Measurements from ENCODE around the gene PRICKLE1. TPM values are rescaled to one million over a fixed set of nuclear protein-coding genes. Genes with fewer than 3 reads are reported as not detected.

PRICKLE1 gene
- total RNA-seq, 1 experiment from 2014 or later, result 20.1 TPM

DNA sequence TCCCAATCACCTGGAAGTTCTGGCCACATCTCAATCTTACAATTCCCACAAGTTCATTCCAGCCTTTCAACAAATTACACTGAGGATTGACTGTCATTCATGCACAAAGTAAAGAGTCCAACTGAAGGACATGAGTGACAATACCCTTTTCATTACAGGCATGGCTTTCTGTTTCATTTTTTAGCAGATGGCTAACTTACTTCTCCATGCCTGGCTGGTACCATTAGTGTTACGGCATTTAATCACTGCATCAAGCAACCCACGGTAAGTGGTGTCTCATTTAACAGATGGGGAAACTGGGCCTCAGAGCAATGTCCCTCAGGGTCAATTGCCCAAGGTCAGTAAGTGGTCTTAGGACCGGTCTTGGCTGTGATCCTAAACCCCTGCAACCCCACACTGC, 114.4 kb downstream of the PRICKLE1 start:
- ChIA-PET CTCF (no interaction called here), POLR2A (no interaction called here)
- Histone ChIP-seq H3K4me1 (ENCODE audit: control insufficient read depth, insufficient read depth, low read length) (peaks cover 7% of the 10 kb centered on the region; the same call in 1 of the 2 replicates), H3K4me3 (ENCODE audit: low read depth in 2 of 2, low read length in 2 of 2) (no peak overlapping the region), H3K36me3 (ENCODE audit: control insufficient read depth, insufficient read depth, low read length) (no peaks in the 10 kb centered on the region), H3K27me3 (ENCODE audit: control insufficient read depth, insufficient read depth, low read length) (no peaks in the 10 kb centered on the region), H3K27ac (ENCODE audit: low read length) (no peak overlapping the region), H3K9me3 (ENCODE audit: control insufficient read depth, insufficient read depth, low read depth, low read length) (no peaks in the 10 kb centered on the region)
- TF ChIP-seq, protein P1, sequence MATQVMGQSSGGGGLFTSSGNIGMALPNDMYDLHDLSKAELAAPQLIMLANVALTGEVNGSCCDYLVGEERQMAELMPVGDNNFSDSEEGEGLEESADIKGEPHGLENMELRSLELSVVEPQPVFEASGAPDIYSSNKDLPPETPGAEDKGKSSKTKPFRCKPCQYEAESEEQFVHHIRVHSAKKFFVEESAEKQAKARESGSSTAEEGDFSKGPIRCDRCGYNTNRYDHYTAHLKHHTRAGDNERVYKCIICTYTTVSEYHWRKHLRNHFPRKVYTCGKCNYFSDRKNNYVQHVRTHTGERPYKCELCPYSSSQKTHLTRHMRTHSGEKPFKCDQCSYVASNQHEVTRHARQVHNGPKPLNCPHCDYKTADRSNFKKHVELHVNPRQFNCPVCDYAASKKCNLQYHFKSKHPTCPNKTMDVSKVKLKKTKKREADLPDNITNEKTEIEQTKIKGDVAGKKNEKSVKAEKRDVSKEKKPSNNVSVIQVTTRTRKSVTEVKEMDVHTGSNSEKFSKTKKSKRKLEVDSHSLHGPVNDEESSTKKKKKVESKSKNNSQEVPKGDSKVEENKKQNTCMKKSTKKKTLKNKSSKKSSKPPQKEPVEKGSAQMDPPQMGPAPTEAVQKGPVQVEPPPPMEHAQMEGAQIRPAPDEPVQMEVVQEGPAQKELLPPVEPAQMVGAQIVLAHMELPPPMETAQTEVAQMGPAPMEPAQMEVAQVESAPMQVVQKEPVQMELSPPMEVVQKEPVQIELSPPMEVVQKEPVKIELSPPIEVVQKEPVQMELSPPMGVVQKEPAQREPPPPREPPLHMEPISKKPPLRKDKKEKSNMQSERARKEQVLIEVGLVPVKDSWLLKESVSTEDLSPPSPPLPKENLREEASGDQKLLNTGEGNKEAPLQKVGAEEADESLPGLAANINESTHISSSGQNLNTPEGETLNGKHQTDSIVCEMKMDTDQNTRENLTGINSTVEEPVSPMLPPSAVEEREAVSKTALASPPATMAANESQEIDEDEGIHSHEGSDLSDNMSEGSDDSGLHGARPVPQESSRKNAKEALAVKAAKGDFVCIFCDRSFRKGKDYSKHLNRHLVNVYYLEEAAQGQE (IDR thresholded peaks at IDR 0.05; ENCODE audit: insufficient read depth in 1 of 2, low read depth in 2 of 2, low read length in 1 of 2), result no peak
- TF ChIP-seq POLR2AphosphoS5 (IDR thresholded peaks at IDR 0.05; ENCODE audit: low read depth, low read length) (no peak), SIN3A (IDR thresholded peaks at IDR 0.05; ENCODE audit: borderline replicate concordance, insufficient read depth, low read depth, low read length) (no peak), TCF7L2 (IDR thresholded peaks at IDR 0.05; ENCODE audit: low read depth, low read length) (no peak)
- TF ChIP-seq, protein P2, sequence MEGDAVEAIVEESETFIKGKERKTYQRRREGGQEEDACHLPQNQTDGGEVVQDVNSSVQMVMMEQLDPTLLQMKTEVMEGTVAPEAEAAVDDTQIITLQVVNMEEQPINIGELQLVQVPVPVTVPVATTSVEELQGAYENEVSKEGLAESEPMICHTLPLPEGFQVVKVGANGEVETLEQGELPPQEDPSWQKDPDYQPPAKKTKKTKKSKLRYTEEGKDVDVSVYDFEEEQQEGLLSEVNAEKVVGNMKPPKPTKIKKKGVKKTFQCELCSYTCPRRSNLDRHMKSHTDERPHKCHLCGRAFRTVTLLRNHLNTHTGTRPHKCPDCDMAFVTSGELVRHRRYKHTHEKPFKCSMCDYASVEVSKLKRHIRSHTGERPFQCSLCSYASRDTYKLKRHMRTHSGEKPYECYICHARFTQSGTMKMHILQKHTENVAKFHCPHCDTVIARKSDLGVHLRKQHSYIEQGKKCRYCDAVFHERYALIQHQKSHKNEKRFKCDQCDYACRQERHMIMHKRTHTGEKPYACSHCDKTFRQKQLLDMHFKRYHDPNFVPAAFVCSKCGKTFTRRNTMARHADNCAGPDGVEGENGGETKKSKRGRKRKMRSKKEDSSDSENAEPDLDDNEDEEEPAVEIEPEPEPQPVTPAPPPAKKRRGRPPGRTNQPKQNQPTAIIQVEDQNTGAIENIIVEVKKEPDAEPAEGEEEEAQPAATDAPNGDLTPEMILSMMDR (IDR thresholded peaks at IDR 0.05), result no peak
- intact Hi-C loops (cut with micrococcal nuclease; ENCODE audit: unreplicated experiment), result no loop called here
- in situ Hi-C loops (cut with HindIII; ENCODE audit: low pct_unique_long_range_greater_than_20kb, low sequenced_read_pairs), result no loop called here
- ATAC-seq, result no peak
- no TSS peak for BruUV-seq (replicated peaks)
- DNase-seq (ENCODE audit: low read depth, low spot score), result no peak

DNA sequence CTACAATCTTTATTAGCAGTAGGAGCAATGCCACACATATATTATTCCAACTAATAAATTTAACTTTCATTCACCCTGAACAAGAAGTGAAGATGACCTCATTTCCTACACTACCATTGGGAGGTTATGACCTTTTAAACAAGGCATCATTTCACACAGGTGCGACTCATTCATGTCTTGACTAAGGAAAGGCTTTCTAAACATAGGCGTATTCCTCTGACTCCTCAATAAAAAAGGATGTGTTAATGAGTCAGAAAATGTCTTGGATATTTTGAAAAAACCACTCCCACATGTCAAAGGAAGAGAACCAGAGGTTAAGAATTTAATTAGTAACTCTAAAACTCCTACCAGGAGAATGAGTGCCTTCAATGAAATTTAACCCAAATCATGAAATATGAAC, 115.2 kb downstream of the PRICKLE1 start:
- peak; percentile 18 for DNase-seq (ENCODE audit: low read depth, low spot score)
- Histone ChIP-seq H3K4me3 (ENCODE audit: low read depth in 2 of 2, low read length in 2 of 2) (no peak overlapping the region), H3K4me1 (ENCODE audit: control insufficient read depth, insufficient read depth, low read length) (peaks cover 7% of the 10 kb centered on the region; the same call in 1 of the 2 replicates), H3K27me3 (ENCODE audit: control insufficient read depth, insufficient read depth, low read length) (no peaks in the 10 kb centered on the region), H3K9me3 (ENCODE audit: control insufficient read depth, insufficient read depth, low read depth, low read length) (no peaks in the 10 kb centered on the region), H3K36me3 (ENCODE audit: control insufficient read depth, insufficient read depth, low read length) (no peaks in the 10 kb centered on the region), H3K27ac (ENCODE audit: low read length) (no peak overlapping the region)
- in situ Hi-C loops (cut with HindIII; ENCODE audit: low pct_unique_long_range_greater_than_20kb, low sequenced_read_pairs) (no loop called here), intact Hi-C loops (cut with micrococcal nuclease; ENCODE audit: unreplicated experiment) (no loop called here)
- no TSS peak for BruUV-seq (replicated peaks)
- ATAC-seq, result no peak
- ChIA-PET CTCF (no interaction called here), POLR2A (no interaction called here)
- TF ChIP-seq TCF7L2 (IDR thresholded peaks at IDR 0.05; ENCODE audit: low read depth, low read length) (no peak), POLR2AphosphoS5 (IDR thresholded peaks at IDR 0.05; ENCODE audit: low read depth, low read length) (no peak), SIN3A (IDR thresholded peaks at IDR 0.05; ENCODE audit: borderline replicate concordance, insufficient read depth, low read depth, low read length) (no peak)
- TF ChIP-seq, protein P2 (IDR thresholded peaks at IDR 0.05), result no peak
- TF ChIP-seq, protein P1 (IDR thresholded peaks at IDR 0.05; ENCODE audit: insufficient read depth in 1 of 2, low read depth in 2 of 2, low read length in 1 of 2), result no peak
